Activated CD8-positive, alpha-beta T cell treated with anti-CD3 and anti-CD28 coated beads, Interleukin-2, amount 10 ng/mL, durations not matched to agents 7 days and 5 days (primary cell): ENCODE data around the gene LIN9. TPM values are rescaled to one million over a fixed set of nuclear protein-coding genes. Genes with fewer than 3 reads are reported as not detected.
"Not testable (repeated sequence)": the region's sequence is repeated elsewhere in the genome, so short reads cannot be mapped to it uniquely, and the experiment has no call there.

Experiments
- ATAC-seq: fragments of 150-1000 bp; cut with Tn5 transposase; one replicate; pipeline ENCODE4 v1.10.0; 2021; ENCODE audit warnings: moderate library complexity
- CTCF ChIA-PET: fragments of 350-600 bp; sonication (Branson Sonifier 250); formaldehyde crosslinking; loops from one replicate; lab custom pipeline; 2021; ENCODE audit warnings: antibody characterized with exemption; lab: Charles Lee
- POLR2A ChIA-PET: fragments of 350-600 bp; sonication (Branson Sonifier 250); formaldehyde crosslinking; loops from one replicate; lab custom pipeline; 2021; ENCODE audit warnings: antibody characterized with exemption; lab: Charles Lee
- DNase-seq: peaks from one replicate; pipeline ENCODE4 v3.0.0-alpha.2; 2020
- H3K27ac Mint-ChIP-seq: one replicate; pipeline ENCODE4 v1.8.0; 2021; ENCODE audit warnings: mild to moderate bottlenecking, mixed read lengths
- H3K27me3 Mint-ChIP-seq: one replicate; pipeline ENCODE4 v1.8.0; 2021; ENCODE audit warnings: low read depth, mixed read lengths
- H3K36me3 Mint-ChIP-seq: one replicate; pipeline ENCODE4 v1.8.0; 2021; ENCODE audit warnings: low read depth, mixed read lengths
- H3K4me1 Mint-ChIP-seq: one replicate; pipeline ENCODE4 v1.8.0; 2021; ENCODE audit warnings: low read depth, mixed read lengths
- H3K4me3 Mint-ChIP-seq: one replicate; pipeline ENCODE4 v1.8.0; 2021; ENCODE audit warnings: mild to moderate bottlenecking, mixed read lengths
- H3K9me3 Mint-ChIP-seq: one replicate; pipeline ENCODE4 v1.8.0; 2022; ENCODE audit warnings: mixed read lengths; ENCODE audit not compliant: insufficient read depth
- total RNA-seq, 2 experiments: library from RNA; stranded (reverse); gene quantifications; one replicate each; pipeline ENCODE4 v1.2.3, GENCODE V29; 2021

The LIN9 gene
- total RNA-seq, 2 experiments from 2014 or later, result 13.3 to 14.9 TPM

GRCh38 chr1:226342656-226343055, 33.7 kb upstream of the LIN9 start:
- Mint-ChIP-seq H3K27me3 (peaks cover 4% of the 10 kb centered on the region), H3K27ac (no peak overlapping the region), H3K4me1 (no peaks in the 10 kb centered on the region), H3K36me3 (peaks cover 2% of the 10 kb centered on the region), H3K9me3 (peaks cover 3% of the 10 kb centered on the region), H3K4me3 (no peak overlapping the region)
- ATAC-seq, result no peak
- ChIA-PET POLR2A (no interaction called here), CTCF (no interaction called here)
- DNase-seq, result no peak

DNA sequence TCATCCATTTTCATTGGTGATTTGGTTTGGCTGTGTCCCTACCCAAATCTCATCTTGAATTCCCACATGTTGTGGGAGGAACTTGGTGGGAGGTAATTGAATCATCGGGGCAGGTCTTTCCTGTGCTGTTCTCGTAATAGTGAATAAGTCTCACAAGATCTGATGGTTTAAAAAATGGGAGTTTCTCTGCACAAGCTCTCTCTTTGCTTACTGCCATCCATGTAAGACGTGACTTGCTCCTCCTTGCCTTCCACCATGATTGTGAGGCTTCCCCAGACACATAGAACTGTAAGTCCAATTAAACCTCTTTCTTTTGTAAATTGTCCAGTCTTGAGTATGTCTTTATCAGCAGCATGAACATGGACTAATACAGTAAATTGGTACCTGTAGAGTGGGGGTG, 31.1 kb upstream of the LIN9 start:
- H3K27ac Mint-ChIP-seq, ATAC-seq, POLR2A ChIA-PET, H3K36me3 Mint-ChIP-seq, H3K4me1 Mint-ChIP-seq, CTCF ChIA-PET, H3K4me3 Mint-ChIP-seq, H3K27me3 Mint-ChIP-seq, H3K9me3 Mint-ChIP-seq, DNase-seq: not testable (repeated sequence)

- ChIA-PET CTCF (interaction anchor here (1.1 kb wide), 1 partner anchor 212 kb away, joined by 4 read pairs; no protein-coding TSS in a partner anchor), POLR2A (interaction anchor here (0.6 kb wide), 1 partner anchor 71 kb away, joined by 3 read pairs; the partner anchor contains the start of gene PARP1)
- Mint-ChIP-seq H3K4me1 (peaks cover 4% of the 10 kb centered on the region), H3K36me3 (peaks cover 2% of the 10 kb centered on the region), H3K9me3 (peaks cover 3% of the 10 kb centered on the region), H3K27ac (no peak overlapping the region), H3K27me3 (peaks cover 8% of the 10 kb centered on the region), H3K4me3 (no peak overlapping the region)
- DNase-seq, result no peak
- ATAC-seq, result no peak
Measured at GRCh38 chr1:226337276-226337875, 28.4 kb upstream of the LIN9 start.

DNA sequence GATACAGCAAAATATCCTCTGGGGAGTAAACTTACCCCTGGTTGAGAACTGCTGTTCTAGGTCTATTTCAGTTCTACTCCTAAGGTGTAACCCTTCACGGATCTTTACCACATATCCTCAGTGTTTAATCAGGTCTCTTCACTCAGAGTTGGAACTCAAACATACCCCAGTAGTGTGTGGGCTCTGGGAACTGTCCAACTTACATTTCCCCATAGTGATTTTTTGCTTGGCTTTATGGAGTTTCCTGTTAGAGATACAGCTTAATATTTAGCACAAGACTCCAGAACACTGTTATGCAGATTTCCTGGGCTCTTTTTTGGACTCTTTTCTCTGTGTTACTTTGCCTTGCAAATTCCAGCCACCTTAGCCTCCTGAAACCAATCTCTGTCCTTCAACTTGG, 26.7 kb upstream of the LIN9 start:
- H3K27ac Mint-ChIP-seq, result no peak overlapping the region
- H3K4me3 Mint-ChIP-seq, result no peak overlapping the region
- DNase-seq (no peak), ATAC-seq (no peak)
- peaks cover 4% of the 10 kb centered on the region for H3K4me1 Mint-ChIP-seq
- ChIA-PET POLR2A (no interaction called here), CTCF (no interaction called here)
- peaks cover 1% of the 10 kb centered on the region for H3K36me3 Mint-ChIP-seq
- peaks cover 2% of the 10 kb centered on the region for H3K9me3 Mint-ChIP-seq
- peaks cover 8% of the 10 kb centered on the region for H3K27me3 Mint-ChIP-seq

- H3K36me3 Mint-ChIP-seq, result no peaks in the 10 kb centered on the region
- H3K4me3 Mint-ChIP-seq, result peak overlapping the region; percentile 1
- peaks cover 4% of the 10 kb centered on the region for H3K4me1 Mint-ChIP-seq
- ChIA-PET CTCF (interaction anchor here (0.6 to 6.2 kb wide), 54 partner anchors 8 to 268 kb away, joined by 3 to 77 read pairs (median 4); partner anchors contain the start of genes LIN9, MIXL1 and PARP1), POLR2A (interaction anchor here (0.6 to 1.4 kb wide), 2 partner anchors 24 to 208 kb away, joined by 3 to 8 read pairs; partner anchors contain the start of gene LIN9)
- no peak overlapping the region for H3K27ac Mint-ChIP-seq
- H3K9me3 Mint-ChIP-seq, result no peaks in the 10 kb centered on the region
- no peak for ATAC-seq
- no peak for DNase-seq
- H3K27me3 Mint-ChIP-seq, result peaks cover 5% of the 10 kb centered on the region
Measured at GRCh38 chr1:226332947-226333346, 24.0 kb upstream of the LIN9 start.

DNA sequence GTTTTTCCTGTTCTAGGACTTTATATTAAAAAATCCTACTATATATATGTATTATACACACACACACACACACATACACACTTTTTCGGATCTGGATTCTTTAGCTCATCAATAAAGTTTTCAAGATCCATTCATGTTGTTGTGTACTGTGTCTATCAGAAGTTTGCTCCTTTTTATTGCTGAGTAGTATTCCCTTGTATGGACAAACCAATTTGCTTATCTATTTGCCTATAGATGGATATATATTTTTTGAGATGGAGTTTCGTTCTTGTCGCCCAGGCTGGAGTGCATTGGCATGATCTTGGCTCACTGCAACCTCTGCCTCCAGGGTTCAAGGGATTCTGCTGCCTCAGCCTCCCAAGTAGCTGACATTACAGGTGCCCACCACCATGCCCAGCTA, 20.3 kb upstream of the LIN9 start:
- H3K27me3 Mint-ChIP-seq, result no peaks in the 10 kb centered on the region
- ATAC-seq (no peak), DNase-seq (no peak)
- POLR2A ChIA-PET, result no interaction called here
- no peak overlapping the region for H3K4me3 Mint-ChIP-seq
- CTCF ChIA-PET, result interaction anchor here (6.2 kb wide), 1 partner anchor 204 kb away, joined by 77 read pairs; no protein-coding TSS in a partner anchor
- H3K4me1 Mint-ChIP-seq, result peaks cover 8% of the 10 kb centered on the region
- H3K9me3 Mint-ChIP-seq, result no peaks in the 10 kb centered on the region
- no peak overlapping the region for H3K27ac Mint-ChIP-seq
- H3K36me3 Mint-ChIP-seq, result no peaks in the 10 kb centered on the region

DNA sequence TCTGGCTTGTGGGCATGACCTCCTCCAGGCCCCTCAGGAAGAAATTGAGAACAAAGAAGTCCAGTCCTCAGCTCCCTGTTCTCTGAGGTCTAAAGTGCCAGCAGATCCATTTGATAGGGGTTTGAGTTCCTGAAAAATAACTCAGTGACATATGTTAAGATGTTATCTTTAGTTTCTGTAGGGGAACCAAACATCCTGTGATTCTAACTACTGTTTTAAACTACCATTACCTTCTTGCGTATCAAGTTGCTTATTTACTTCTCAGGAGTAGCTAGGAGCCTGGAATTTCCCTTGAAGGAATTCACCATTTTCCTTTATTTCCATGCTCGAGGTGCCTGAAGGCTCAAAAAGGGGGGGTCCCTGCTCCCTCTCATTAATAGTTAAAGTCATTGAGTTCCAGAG, 18.8 kb upstream of the LIN9 start:
- ChIA-PET CTCF (interaction anchor here (1.4 kb wide), 1 partner anchor 202 kb away, joined by 4 read pairs; no protein-coding TSS in a partner anchor), POLR2A (no interaction called here)
- no peak overlapping the region for H3K4me3 Mint-ChIP-seq
- no peaks in the 10 kb centered on the region for H3K9me3 Mint-ChIP-seq
- ATAC-seq (no peak), DNase-seq (no peak)
- H3K27ac Mint-ChIP-seq, result no peak overlapping the region
- peaks cover 3% of the 10 kb centered on the region for H3K4me1 Mint-ChIP-seq
- H3K27me3 Mint-ChIP-seq, result peaks cover 2% of the 10 kb centered on the region
- H3K36me3 Mint-ChIP-seq, result no peaks in the 10 kb centered on the region

DNA sequence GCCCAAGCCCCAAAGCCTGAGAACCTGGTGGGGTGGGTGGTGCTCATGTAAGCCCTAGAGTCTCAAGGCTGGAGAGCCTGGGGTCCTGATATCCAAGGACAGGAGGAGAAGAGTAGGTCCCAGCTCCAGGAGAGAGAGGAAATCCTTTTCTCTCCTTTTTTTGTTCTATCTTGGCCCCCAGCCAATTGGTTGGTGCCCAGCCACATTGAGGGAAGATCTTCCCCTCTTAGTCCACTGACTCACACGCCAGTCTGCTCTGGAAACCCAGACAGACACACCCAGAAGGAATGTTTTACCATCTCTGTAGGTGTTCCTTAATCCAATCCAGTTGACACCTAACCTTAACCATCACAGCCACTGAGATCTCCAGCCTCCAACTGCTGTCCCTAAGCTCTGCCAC, 16.2 kb upstream of the LIN9 start:
- no peaks in the 10 kb centered on the region for H3K36me3 Mint-ChIP-seq
- ChIA-PET POLR2A (no interaction called here), CTCF (interaction anchor here (1.1 to 1.4 kb wide), 2 partner anchors 8 to 200 kb away, joined by 3 to 6 read pairs; no protein-coding TSS in a partner anchor)
- peaks cover 3% of the 10 kb centered on the region for H3K4me1 Mint-ChIP-seq
- H3K27ac Mint-ChIP-seq, result no peak overlapping the region
- no peak for ATAC-seq
- no peaks in the 10 kb centered on the region for H3K9me3 Mint-ChIP-seq
- H3K27me3 Mint-ChIP-seq, result peaks cover 5% of the 10 kb centered on the region
- H3K4me3 Mint-ChIP-seq, result no peak overlapping the region
- DNase-seq, result no peak

DNA sequence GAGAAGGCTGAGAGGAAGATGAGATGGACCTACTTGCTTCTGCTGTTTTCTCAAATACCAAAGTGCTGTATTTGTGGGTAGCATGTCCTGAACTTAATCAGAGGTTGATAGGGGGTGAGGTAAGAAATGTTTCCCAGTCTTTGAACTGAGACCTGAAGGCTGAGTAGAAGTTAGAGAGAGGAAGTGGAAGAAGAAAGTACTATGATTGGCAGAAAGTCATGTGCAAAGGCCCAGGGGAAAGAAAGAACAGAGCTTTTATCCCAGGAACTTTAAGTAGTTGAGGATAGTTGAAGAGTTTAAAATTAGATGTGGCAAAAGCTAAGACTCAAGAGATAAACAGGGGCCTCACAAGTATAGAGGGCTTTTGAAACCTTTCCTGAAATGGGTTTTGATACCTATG, 15.5 kb upstream of the LIN9 start:
- no peak overlapping the region for H3K4me3 Mint-ChIP-seq
- H3K27me3 Mint-ChIP-seq, result peaks cover 5% of the 10 kb centered on the region
- CTCF ChIA-PET, result interaction anchor here (1.4 kb wide), 1 partner anchor 9 kb away, joined by 6 read pairs; no protein-coding TSS in a partner anchor
- no peaks in the 10 kb centered on the region for H3K36me3 Mint-ChIP-seq
- H3K9me3 Mint-ChIP-seq, result no peaks in the 10 kb centered on the region
- H3K27ac Mint-ChIP-seq, result no peak overlapping the region
- peaks cover 3% of the 10 kb centered on the region for H3K4me1 Mint-ChIP-seq
- DNase-seq (no peak), ATAC-seq (no peak)
- POLR2A ChIA-PET, result no interaction called here

GRCh38 chr1:226322986-226323385, 14.0 kb upstream of the LIN9 start:
- ATAC-seq, result no peak
- ChIA-PET POLR2A (no interaction called here), CTCF (interaction anchor here (1.7 kb wide), 2 partner anchors 10 to 197 kb away, joined by 5 to 8 read pairs; no protein-coding TSS in a partner anchor)
- Mint-ChIP-seq H3K27ac (no peak overlapping the region), H3K4me3 (no peak overlapping the region), H3K27me3 (peaks cover 9% of the 10 kb centered on the region), H3K9me3 (no peaks in the 10 kb centered on the region), H3K4me1 (peaks cover 3% of the 10 kb centered on the region), H3K36me3 (no peaks in the 10 kb centered on the region)
- DNase-seq, result no peak

- Mint-ChIP-seq H3K27ac (no peak overlapping the region), H3K27me3 (peaks cover 19% of the 10 kb centered on the region), H3K4me3 (no peak overlapping the region), H3K4me1 (no peaks in the 10 kb centered on the region), H3K36me3 (no peaks in the 10 kb centered on the region), H3K9me3 (no peaks in the 10 kb centered on the region)
- DNase-seq (no peak), ATAC-seq (no peak)
- ChIA-PET POLR2A (no interaction called here), CTCF (interaction anchor here (1.0 to 1.2 kb wide), 2 partner anchors 12 to 87 kb away, joined by 3 to 4 read pairs; partner anchors contain the start of gene PARP1)
Measured at GRCh38 chr1:226320930-226321329, 12.0 kb upstream of the LIN9 start.

- no peaks in the 10 kb centered on the region for H3K36me3 Mint-ChIP-seq
- H3K27ac Mint-ChIP-seq, result no peak overlapping the region
- ATAC-seq (no peak), DNase-seq (no peak)
- ChIA-PET POLR2A (interaction anchor here (0.7 kb wide), 1 partner anchor 8 kb away, joined by 3 read pairs; no protein-coding TSS in a partner anchor), CTCF (interaction anchor here (1.1 kb wide), 2 partner anchors 15 to 195 kb away, joined by 3 read pairs; no protein-coding TSS in a partner anchor)
- H3K9me3 Mint-ChIP-seq, result no peaks in the 10 kb centered on the region
- no peaks in the 10 kb centered on the region for H3K4me1 Mint-ChIP-seq
- peaks cover 32% of the 10 kb centered on the region for H3K27me3 Mint-ChIP-seq
- H3K4me3 Mint-ChIP-seq, result no peak overlapping the region
Measured at GRCh38 chr1:226318471-226318870, 9.5 kb upstream of the LIN9 start.
